SU-DHL-6 (cell line): ENCODE results near the gene WNT1.

Experiments
- EZH2phosphoT487 ChIP-seq: fragments of 200-600 bp; sonication (generic), shearing (Covaris generic); conservative IDR thresholded peaks from 2 replicates; pipeline ENCODE4 v1.6.1; 2018; ENCODE audit warnings: mild to moderate bottlenecking, antibody characterized with exemption, low read length, moderate library complexity, mixed read lengths
- TF ChIP-seq, protein P1 (sequence below): fragments of 200-600 bp; sonication (generic); IDR thresholded peaks from one replicate; pipeline ENCODE4 v1.5.1; 2017; ENCODE audit warnings: antibody characterized with exemption, mild to moderate bottlenecking, low read length, moderate library complexity; ENCODE audit not compliant: insufficient read depth, poor library complexity, severe bottlenecking

GRCh38 chr12:48934312-48934706, 43.8 kb upstream of the WNT1 start:
- TF ChIP-seq, protein P1, sequence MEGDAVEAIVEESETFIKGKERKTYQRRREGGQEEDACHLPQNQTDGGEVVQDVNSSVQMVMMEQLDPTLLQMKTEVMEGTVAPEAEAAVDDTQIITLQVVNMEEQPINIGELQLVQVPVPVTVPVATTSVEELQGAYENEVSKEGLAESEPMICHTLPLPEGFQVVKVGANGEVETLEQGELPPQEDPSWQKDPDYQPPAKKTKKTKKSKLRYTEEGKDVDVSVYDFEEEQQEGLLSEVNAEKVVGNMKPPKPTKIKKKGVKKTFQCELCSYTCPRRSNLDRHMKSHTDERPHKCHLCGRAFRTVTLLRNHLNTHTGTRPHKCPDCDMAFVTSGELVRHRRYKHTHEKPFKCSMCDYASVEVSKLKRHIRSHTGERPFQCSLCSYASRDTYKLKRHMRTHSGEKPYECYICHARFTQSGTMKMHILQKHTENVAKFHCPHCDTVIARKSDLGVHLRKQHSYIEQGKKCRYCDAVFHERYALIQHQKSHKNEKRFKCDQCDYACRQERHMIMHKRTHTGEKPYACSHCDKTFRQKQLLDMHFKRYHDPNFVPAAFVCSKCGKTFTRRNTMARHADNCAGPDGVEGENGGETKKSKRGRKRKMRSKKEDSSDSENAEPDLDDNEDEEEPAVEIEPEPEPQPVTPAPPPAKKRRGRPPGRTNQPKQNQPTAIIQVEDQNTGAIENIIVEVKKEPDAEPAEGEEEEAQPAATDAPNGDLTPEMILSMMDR = no peak
- TF ChIP-seq EZH2phosphoT487 = no peak
